SU-DHL-6 (cell line): Measurements from ENCODE around the gene SOX13.

Experiments
- H2AFZ ChIP-seq: fragments of 200-600 bp; sonication (generic); 2 replicates; pipeline ENCODE4 v1.6.1; 2014; ENCODE audit warnings: low read depth, mild to moderate bottlenecking, moderate library complexity, mixed read lengths, antibody characterized with exemption, low read length; ENCODE audit not compliant: severe bottlenecking
- H3F3A ChIP-seq: fragments of 200-600 bp; shearing (Covaris generic); 2 replicates; pipeline ENCODE4 v1.6.0; 2016; ENCODE audit warnings: antibody characterized with exemption, mild to moderate bottlenecking; ENCODE audit not compliant: insufficient read depth
- H3K27ac ChIP-seq: fragments of 200-600 bp; sonication (generic); 2 replicates; pipeline ENCODE4 v1.5.1; 2016; ENCODE audit warnings: low read depth, mild to moderate bottlenecking, low read length, moderate library complexity, mixed read lengths
- H3K27me3 ChIP-seq: fragments of 200-600 bp; sonication (generic), shearing (Covaris generic); 2 replicates; pipeline ENCODE4 v1.6.0; 2014; ENCODE audit warnings: mild to moderate bottlenecking, low read length
- H3K36me3 ChIP-seq: fragments of 200-600 bp; sonication (generic); 2 replicates; pipeline ENCODE4 v1.6.1; 2014; ENCODE audit warnings: mild to moderate bottlenecking, low read length, mixed read lengths
- H3K4me2 ChIP-seq: fragments of 300-600, 200-600 bp; shearing (Covaris generic), sonication (generic); 2 replicates; pipeline ENCODE4 v1.6.0; 2014; ENCODE audit warnings: low read length, low read depth, mild to moderate bottlenecking; ENCODE audit not compliant: poor library complexity, severe bottlenecking
- H3K4me3 ChIP-seq: fragments of 200-600 bp; sonication (generic); 2 replicates; pipeline ENCODE4 v1.5.1; 2014; ENCODE audit warnings: antibody characterized with exemption, low read length, mild to moderate bottlenecking, mixed read lengths; ENCODE audit not compliant: insufficient read depth, poor library complexity, severe bottlenecking
- H3K79me2 ChIP-seq: fragments of 200-600 bp; sonication (generic); 2 replicates; pipeline ENCODE4 v1.6.1; 2014; ENCODE audit warnings: mild to moderate bottlenecking, low read length, moderate library complexity; ENCODE audit not compliant: insufficient read depth
- H3K9ac ChIP-seq: fragments of 200-600 bp; sonication (generic); 2 replicates; pipeline ENCODE4 v1.7.0; 2014; ENCODE audit warnings: mild to moderate bottlenecking, low read length
- H3K9me2 ChIP-seq: fragments of 200-600 bp; sonication (generic); replicated peaks from 2 replicates; pipeline ENCODE4 v1.6.1; 2014; ENCODE audit warnings: low read length; ENCODE audit not compliant: insufficient read depth
- H3K9me3 ChIP-seq: fragments of 200-600 bp; sonication (generic); 2 replicates; pipeline ENCODE4 v1.6.1; 2014; ENCODE audit warnings: low read length, mixed read lengths; ENCODE audit not compliant: insufficient read depth
- H4K20me1 ChIP-seq: fragments of 200-600 bp; sonication (generic); 2 replicates; pipeline ENCODE4 v1.6.1; 2014; ENCODE audit warnings: low read depth, mild to moderate bottlenecking, antibody characterized with exemption, low read length, moderate library complexity, mixed read lengths
- EZH2phosphoT487 ChIP-seq: fragments of 200-600 bp; sonication (generic), shearing (Covaris generic); conservative IDR thresholded peaks from 2 replicates; pipeline ENCODE4 v1.6.1; 2018; ENCODE audit warnings: mild to moderate bottlenecking, antibody characterized with exemption, low read length, moderate library complexity, mixed read lengths
- TF ChIP-seq, protein P1 (sequence below): fragments of 200-600 bp; sonication (generic); IDR thresholded peaks from one replicate; pipeline ENCODE4 v1.5.1; 2017; ENCODE audit warnings: antibody characterized with exemption, mild to moderate bottlenecking, low read length, moderate library complexity; ENCODE audit not compliant: insufficient read depth, poor library complexity, severe bottlenecking

The SOX13 gene

DNA sequence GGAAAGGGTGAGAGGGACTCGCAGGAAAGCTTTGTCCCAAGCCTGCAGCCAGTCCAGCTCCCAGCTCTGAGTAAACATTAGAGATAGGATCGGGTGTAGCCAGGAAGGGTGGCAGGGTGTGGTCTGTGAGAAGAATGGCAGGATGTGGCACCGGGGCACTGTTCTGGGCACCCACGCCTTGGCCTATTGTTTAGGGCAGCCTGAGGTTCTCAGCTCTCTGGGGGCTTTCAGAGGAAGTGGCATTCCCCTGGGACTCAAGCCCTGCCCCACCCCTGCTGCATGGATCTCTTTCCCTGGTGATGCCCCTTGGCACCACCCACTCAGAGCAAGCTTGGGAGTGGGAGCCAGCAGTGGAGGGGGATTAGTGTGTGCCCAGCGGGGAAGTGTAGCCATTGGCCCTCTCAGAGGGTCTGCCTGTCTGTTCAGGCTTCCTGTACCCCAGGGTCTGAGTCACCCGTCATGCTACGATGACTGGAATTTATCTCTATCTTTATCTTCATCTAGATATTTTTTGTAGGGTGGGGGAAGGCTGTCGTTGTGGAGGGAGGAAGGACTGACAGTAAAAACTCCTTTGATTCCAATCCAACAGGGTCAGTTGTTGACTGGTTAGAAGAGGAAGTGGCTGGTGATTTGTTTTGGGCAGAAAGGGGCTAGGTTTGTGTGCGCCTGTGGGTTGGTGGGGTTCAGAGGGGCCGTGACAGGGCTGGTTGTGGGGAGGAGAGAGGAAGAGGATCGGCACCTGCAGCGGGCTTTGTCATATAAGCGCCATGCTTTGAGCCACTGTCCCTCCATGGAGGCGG lies 31.6 kb downstream of the SOX13 start:
- no peak overlapping the region for H3K9ac ChIP-seq
- no peak overlapping the region for H3K27ac ChIP-seq
- TF ChIP-seq, protein P1, sequence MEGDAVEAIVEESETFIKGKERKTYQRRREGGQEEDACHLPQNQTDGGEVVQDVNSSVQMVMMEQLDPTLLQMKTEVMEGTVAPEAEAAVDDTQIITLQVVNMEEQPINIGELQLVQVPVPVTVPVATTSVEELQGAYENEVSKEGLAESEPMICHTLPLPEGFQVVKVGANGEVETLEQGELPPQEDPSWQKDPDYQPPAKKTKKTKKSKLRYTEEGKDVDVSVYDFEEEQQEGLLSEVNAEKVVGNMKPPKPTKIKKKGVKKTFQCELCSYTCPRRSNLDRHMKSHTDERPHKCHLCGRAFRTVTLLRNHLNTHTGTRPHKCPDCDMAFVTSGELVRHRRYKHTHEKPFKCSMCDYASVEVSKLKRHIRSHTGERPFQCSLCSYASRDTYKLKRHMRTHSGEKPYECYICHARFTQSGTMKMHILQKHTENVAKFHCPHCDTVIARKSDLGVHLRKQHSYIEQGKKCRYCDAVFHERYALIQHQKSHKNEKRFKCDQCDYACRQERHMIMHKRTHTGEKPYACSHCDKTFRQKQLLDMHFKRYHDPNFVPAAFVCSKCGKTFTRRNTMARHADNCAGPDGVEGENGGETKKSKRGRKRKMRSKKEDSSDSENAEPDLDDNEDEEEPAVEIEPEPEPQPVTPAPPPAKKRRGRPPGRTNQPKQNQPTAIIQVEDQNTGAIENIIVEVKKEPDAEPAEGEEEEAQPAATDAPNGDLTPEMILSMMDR, result no peak
- no peak for TF ChIP-seq EZH2phosphoT487

DNA sequence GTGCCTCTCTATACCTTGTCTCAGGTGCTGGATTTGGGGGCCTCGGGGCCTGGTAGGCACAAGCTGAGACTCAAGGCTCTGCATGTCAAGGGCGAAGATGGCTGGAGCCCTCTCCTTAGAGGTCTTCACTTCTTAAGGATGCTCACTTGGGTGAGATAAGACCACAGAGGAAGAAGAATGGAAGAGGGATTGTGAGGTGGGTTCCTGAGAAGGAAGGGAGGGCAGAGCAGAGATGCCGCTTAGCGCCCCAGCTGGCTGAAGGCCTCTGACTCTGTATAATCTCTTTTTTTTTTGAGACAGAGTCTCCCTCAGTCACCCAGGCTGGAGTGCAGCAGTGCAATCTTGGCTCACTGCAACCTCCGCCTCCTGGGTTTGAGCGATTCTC lies 32.2 kb downstream of the SOX13 start:
- Histone ChIP-seq H3K36me3 (no peaks in the 10 kb centered on the region), H3K9me3 (no peaks in the 10 kb centered on the region), H3K4me3 (no peak overlapping the region), H3F3A (no peaks in the 10 kb centered on the region), H3K9me2 (no peaks in the 10 kb centered on the region), H3K9ac (no peak overlapping the region), H2AFZ (no peak overlapping the region), H3K79me2 (no peaks in the 10 kb centered on the region), H3K27ac (no peak overlapping the region), H3K4me2 (no peak overlapping the region), H4K20me1 (no peaks in the 10 kb centered on the region), H3K27me3 (no peaks in the 10 kb centered on the region)
- TF ChIP-seq, protein P1, result no peak
- no peak for TF ChIP-seq EZH2phosphoT487

More for the DNA sequence above, 31.6 kb downstream of the SOX13 start:
- no peaks in the 10 kb centered on the region for H3K36me3 ChIP-seq
- H3K9me2 ChIP-seq, result no peaks in the 10 kb centered on the region
- no peak overlapping the region for H3K4me3 ChIP-seq
- no peaks in the 10 kb centered on the region for H3K9me3 ChIP-seq
- H3K79me2 ChIP-seq, result no peaks in the 10 kb centered on the region
- no peak overlapping the region for H3K4me2 ChIP-seq
- no peaks in the 10 kb centered on the region for H3F3A ChIP-seq
- H4K20me1 ChIP-seq, result no peaks in the 10 kb centered on the region
- H2AFZ ChIP-seq, result no peak overlapping the region
- no peaks in the 10 kb centered on the region for H3K27me3 ChIP-seq

DNA sequence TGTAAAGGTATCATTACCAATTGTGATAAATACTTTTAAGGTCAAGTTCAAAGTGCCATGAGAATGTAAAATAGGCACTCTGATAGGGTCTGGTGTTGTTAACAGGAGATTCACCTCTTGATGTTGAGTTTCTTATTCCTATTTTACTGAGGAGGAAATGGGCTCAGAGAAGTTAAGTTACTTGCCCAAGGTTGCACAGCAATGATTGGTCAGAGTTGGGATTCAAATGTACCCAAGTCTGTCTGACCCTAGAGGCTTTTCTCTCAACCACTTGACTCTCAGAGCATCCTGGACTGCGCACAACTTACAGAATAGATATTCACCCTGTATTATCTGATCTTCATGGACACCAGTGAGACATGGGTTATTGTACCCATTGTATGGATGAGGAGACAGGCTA lies 33.9 kb downstream of the SOX13 start:
- Histone ChIP-seq H3K27ac (no peak overlapping the region), H3K4me3 (no peak overlapping the region), H3K9ac (no peak overlapping the region), H3F3A (no peaks in the 10 kb centered on the region), H3K79me2 (no peaks in the 10 kb centered on the region), H4K20me1 (no peaks in the 10 kb centered on the region), H3K4me2 (no peak overlapping the region), H3K36me3 (no peaks in the 10 kb centered on the region), H2AFZ (no peak overlapping the region), H3K27me3 (no peaks in the 10 kb centered on the region), H3K9me2 (no peaks in the 10 kb centered on the region), H3K9me3 (no peaks in the 10 kb centered on the region)
- TF ChIP-seq, protein P1, result no peak
- no peak for TF ChIP-seq EZH2phosphoT487
